Suprapubic skin (tissue), 4 donors: ENCODE measurements around the gene DDX52. TPM values are rescaled to one million over a fixed set of nuclear protein-coding genes. Genes with fewer than 3 reads are reported as not detected.

Source experiments
- DNase-seq, 2 donors: peaks; one replicate each; pipeline ENCODE4 v3.0.0-alpha.2; 2019; ENCODE audit warnings: low spot score in 2 of 2
- H3K27ac ChIP-seq: fragments of 200-600 bp; sonication (generic); one replicate; pipeline ENCODE4 v1.5.1; 2019
- H3K27me3 ChIP-seq: fragments of 200-600 bp; sonication (generic); one replicate; pipeline ENCODE4 v1.5.1; 2019
- H3K36me3 ChIP-seq: fragments of 200-600 bp; sonication (generic); one replicate; pipeline ENCODE4 v1.5.1; 2019
- H3K4me1 ChIP-seq: fragments of 200-600 bp; sonication (generic); one replicate; pipeline ENCODE4 v1.5.1; 2019
- H3K4me3 ChIP-seq: fragments of 200-600 bp; sonication (generic); one replicate; pipeline ENCODE4 v1.5.1; 2019; ENCODE audit warnings: mild to moderate bottlenecking
- H3K9me3 ChIP-seq: fragments of 200-600 bp; sonication (generic); one replicate; pipeline ENCODE4 v1.5.1; 2019
- CTCF ChIP-seq, 2 donors: fragments of 200-600 bp in 1 of 2; fragments of 450-650 bp in 1 of 2; sonication (generic) in 1 of 2; IDR thresholded peaks; one replicate each; pipeline ENCODE4 v1.5.1; 2016 to 2019; ENCODE audit warnings: antibody characterized with exemption in 2 of 2, mild to moderate bottlenecking in 1 of 2, moderate library complexity in 1 of 2
- EP300 ChIP-seq: sonication (generic); formaldehyde crosslinking; IDR thresholded peaks from one replicate; pipeline ENCODE4 v1.6.1; 2017; ENCODE audit warnings: antibody characterized with exemption
- POLR2A ChIP-seq, 2 donors: fragments of 450-650 bp; IDR thresholded peaks; one replicate each; pipeline ENCODE4 v1.6.1; 2017; ENCODE audit warnings: antibody characterized with exemption in 2 of 2, mild to moderate bottlenecking in 2 of 2, moderate library complexity in 2 of 2
- POLR2AphosphoS5 ChIP-seq, 3 donors: sonication (generic); formaldehyde crosslinking; IDR thresholded peaks; one replicate each; pipeline ENCODE4 v1.6.1; 2017; ENCODE audit warnings: antibody characterized with exemption in 3 of 3
- WGBS: methylation state at CpG from one replicate; pipeline ENCODE4 v1.1.5; 2018; 5-methylcytosine and 5-hydroxymethylcytosine counted together
- total RNA-seq, 4 donors: library from RNA; depleted of rRNA; stranded (reverse); fragments of >200 nt; gene quantifications; one replicate each; pipeline ENCODE4 v1.1.0, GENCODE V29; 2016

DDX52 gene
- total RNA-seq, 4 donors from 2014 or later, result 15.6 to 21.7 (median 18.6) TPM

GRCh38 chr17:37678036-37678435, 34.8 kb upstream of the DDX52 start:
- Histone ChIP-seq H3K4me3 (no peak overlapping the region), H3K4me1 (no peaks in the 10 kb centered on the region), H3K27ac (no peak overlapping the region), H3K27me3 (peaks cover 29% of the 10 kb centered on the region), H3K9me3 (no peaks in the 10 kb centered on the region), H3K36me3 (no peaks in the 10 kb centered on the region)
- no peak for DNase-seq
- 94% methylated on average over 1 of the region's 1 CpG for WGBS
- TF ChIP-seq POLR2AphosphoS5 (IDR thresholded peaks at IDR 0.05), result no peak
- TF ChIP-seq EP300, result no peak
- no peak for TF ChIP-seq CTCF (IDR thresholded peaks at IDR 0.05)
- TF ChIP-seq POLR2A (IDR thresholded peaks at IDR 0.05), result no peak

GRCh38 chr17:37677021-37677420, 33.8 kb upstream of the DDX52 start:
- Histone ChIP-seq H3K4me1 (no peaks in the 10 kb centered on the region), H3K27ac (no peak overlapping the region), H3K27me3 (peaks cover 27% of the 10 kb centered on the region), H3K9me3 (no peaks in the 10 kb centered on the region), H3K36me3 (no peaks in the 10 kb centered on the region), H3K4me3 (no peak overlapping the region)
- DNase-seq, result no peak
- WGBS, result 90% methylated on average over 1 of the region's 1 CpG
- no peak for TF ChIP-seq POLR2AphosphoS5 (IDR thresholded peaks at IDR 0.05)
- no peak for TF ChIP-seq CTCF (IDR thresholded peaks at IDR 0.05)
- no peak for TF ChIP-seq EP300
- no peak for TF ChIP-seq POLR2A (IDR thresholded peaks at IDR 0.05)

GRCh38 chr17:37676115-37676925, 33.1 kb upstream of the DDX52 start:
- 41% methylated on average over 6 of the region's 7 CpGs for whole genome bisulfite sequencing
- DNase-seq, result no peak
- no peak for TF ChIP-seq CTCF (IDR thresholded peaks at IDR 0.05)
- no peak for TF ChIP-seq POLR2AphosphoS5 (IDR thresholded peaks at IDR 0.05)
- no peak for TF ChIP-seq EP300
- no peak for TF ChIP-seq POLR2A (IDR thresholded peaks at IDR 0.05)
- H3K27ac ChIP-seq, result no peak overlapping the region
- no peaks in the 10 kb centered on the region for H3K36me3 ChIP-seq
- no peak overlapping the region for H3K4me3 ChIP-seq
- peaks cover 25% of the 10 kb centered on the region for H3K27me3 ChIP-seq
- no peaks in the 10 kb centered on the region for H3K4me1 ChIP-seq
- no peaks in the 10 kb centered on the region for H3K9me3 ChIP-seq

- H3K9me3 ChIP-seq, result no peaks in the 10 kb centered on the region
- H3K4me1 ChIP-seq, result no peaks in the 10 kb centered on the region
- TF ChIP-seq POLR2A (IDR thresholded peaks at IDR 0.05) (no peak), CTCF (IDR thresholded peaks at IDR 0.05) (no peak), POLR2AphosphoS5 (IDR thresholded peaks at IDR 0.05) (no peak)
- no peak overlapping the region for H3K4me3 ChIP-seq
- WGBS, result 77% methylated on average over 1 of the region's 1 CpG
- no peak for DNase-seq
- H3K27me3 ChIP-seq, result peaks cover 25% of the 10 kb centered on the region
- no peak overlapping the region for H3K27ac ChIP-seq
- H3K36me3 ChIP-seq, result no peaks in the 10 kb centered on the region
Observed at GRCh38 chr17:37674511-37674910, 31.3 kb upstream of the DDX52 start.

GRCh38 chr17:37673386-37673785, 30.1 kb upstream of the DDX52 start:
- no peak overlapping the region for H3K4me3 ChIP-seq
- 98% methylated on average over 2 of the region's 2 CpGs for WGBS
- peaks cover 21% of the 10 kb centered on the region for H3K27me3 ChIP-seq
- no peaks in the 10 kb centered on the region for H3K4me1 ChIP-seq
- no peak overlapping the region for H3K27ac ChIP-seq
- no peaks in the 10 kb centered on the region for H3K36me3 ChIP-seq
- no peak for TF ChIP-seq EP300
- no peak for TF ChIP-seq CTCF (IDR thresholded peaks at IDR 0.05)
- no peak for TF ChIP-seq POLR2AphosphoS5 (IDR thresholded peaks at IDR 0.05)
- no peak for TF ChIP-seq POLR2A (IDR thresholded peaks at IDR 0.05)
- no peak for DNase-seq
- no peaks in the 10 kb centered on the region for H3K9me3 ChIP-seq
